K562 (cell line): ENCODE data around the gene CFAP141. TPM values are rescaled to one million over a fixed set of nuclear protein-coding genes. Genes with fewer than 3 reads are reported as not detected.

ENCODE experiments used
- CSDE1 ChIP-seq, 2 experiments: fragments of 450-650 bp; IDR thresholded peaks; 2 replicates each; pipeline ENCODE4 v1.6.1; 2016; ENCODE audit warnings: mild to moderate bottlenecking in 1 of 2
- DMBX1 ChIP-seq: fragments of 250-450 bp; sonication (Bioruptor Pico); IDR thresholded peaks from 2 replicates; pipeline ENCODE4 v1.8.0; 2022; ENCODE audit warnings: inconsistent platforms, mild to moderate bottlenecking, moderate library complexity, borderline replicate concordance
- FOSL1 ChIP-seq: fragments of 200-800 bp; sonication (Bioruptor generic); conservative IDR thresholded peaks from 2 replicates; pipeline ENCODE4 v1.6.1; 2016; ENCODE audit warnings: missing genetic modification characterization, missing compliant biosample characterization
- FUS ChIP-seq: fragments of 200-400 bp; formaldehyde crosslinking; optimal IDR thresholded peaks from 2 replicates; pipeline ENCODE3; 2017; ENCODE audit warnings: low read depth, low read length
- KLF16 ChIP-seq: IDR thresholded peaks from 2 replicates; pipeline ENCODE4 v1.6.1; 2016; ENCODE audit warnings: antibody characterized with exemption
- MED1 ChIP-seq: sonication (generic); formaldehyde crosslinking; IDR thresholded peaks from 2 replicates; pipeline ENCODE4 v1.8.1; 2023; ENCODE audit warnings: missing genetic modification reagents, borderline replicate concordance
- NCOA6 ChIP-seq: fragments of 450-650 bp; IDR thresholded peaks from 2 replicates; pipeline ENCODE4 v1.6.1; 2017; ENCODE audit warnings: mild to moderate bottlenecking
- RNF2 ChIP-seq: sonication (generic); IDR thresholded peaks from 2 replicates; pipeline ENCODE4 v1.6.1; 2016
- SIN3B ChIP-seq: fragments of 450-650 bp; IDR thresholded peaks from 2 replicates; pipeline ENCODE4 v1.6.1; 2017; ENCODE audit warnings: low read depth, mild to moderate bottlenecking, moderate library complexity
- SLC30A9 ChIP-seq: fragments of 250-450 bp; sonication (Bioruptor Pico); IDR thresholded peaks from 2 replicates; pipeline ENCODE4 v1.8.0; 2022; ENCODE audit warnings: mild to moderate bottlenecking, moderate library complexity
- SP1 ChIP-seq: sonication (generic); formaldehyde crosslinking; IDR thresholded peaks from 2 replicates; pipeline ENCODE4 v1.8.1; 2022; ENCODE audit warnings: mild to moderate bottlenecking, missing genetic modification reagents
- SUPT5H ChIP-seq: fragments of 450-650 bp; IDR thresholded peaks from 2 replicates; pipeline ENCODE4 v1.6.1; 2016
- TARDBP ChIP-seq: fragments of 450-650 bp; IDR thresholded peaks from 2 replicates; pipeline ENCODE4 v1.6.1; 2016
- ZBTB1 ChIP-seq: sonication (generic); formaldehyde crosslinking; IDR thresholded peaks from 2 replicates; pipeline ENCODE4 v1.8.1; 2023; ENCODE audit warnings: missing genetic modification reagents, low read depth, mild to moderate bottlenecking, borderline replicate concordance
- ZNF134 ChIP-seq: fragments of 250-450 bp; sonication (Bioruptor Pico); conservative IDR thresholded peaks from 2 replicates; pipeline ENCODE4 v1.4.0; 2020
- ZNF174 ChIP-seq: fragments of 250-450 bp; sonication (Bioruptor Pico); IDR thresholded peaks from 2 replicates; pipeline ENCODE4 v1.4.0; 2020; ENCODE audit warnings: mild to moderate bottlenecking
- ZNF75A ChIP-seq: fragments of 450-650 bp; formaldehyde crosslinking; IDR thresholded peaks from 2 replicates; pipeline ENCODE4 v1.4.0; 2020; ENCODE audit warnings: mild to moderate bottlenecking
- polyA plus RNA-seq, 8 experiments: library from polyadenylated mRNA; depleted of rRNA in 4 of 8; stranded (reverse) in 5 of 8; unstranded in 3 of 8; fragments of >200 nt; fragmentation: Nextera tagmentation in 2 of 8; fragmentation: Illumina TruSeq in 1 of 8; extraction: Ambion mirVana in 2 of 8; extraction: Trizol in 1 of 8; gene quantifications; 2 replicates each; pipeline versions ENCODE4 v1.2.1 to v1.2.3, GENCODE V29; 2011 to 2014; ENCODE audit warnings: inconsistent platforms in 1 of 8, missing spikeins in 1 of 8
- total RNA-seq, 7 experiments: library from RNA; depleted of rRNA in 6 of 7; stranded (reverse); fragments of >200 nt in 6 of 7; fragmentation: Illumina TruSeq in 2 of 7; extraction: Trizol in 2 of 7; gene quantifications; 2 replicates each; pipeline versions ENCODE4 v1.2.1 to v1.2.3, GENCODE V29; 2011 to 2021; ENCODE audit warnings: low replicate concordance in 1 of 7
- TF ChIP-seq, protein P1 (sequence below): sonication (generic); formaldehyde crosslinking; IDR thresholded peaks from 2 replicates; pipeline ENCODE4 v1.9.0; 2022; ENCODE audit warnings: mild to moderate bottlenecking, missing genetic modification reagents
- TF ChIP-seq, protein P2 (sequence below): fragments of 250-450 bp; sonication (Bioruptor Pico); IDR thresholded peaks from 2 replicates; pipeline ENCODE4 v1.5.0; 2021; ENCODE audit warnings: mild to moderate bottlenecking, borderline replicate concordance
- TF ChIP-seq, protein P3 (sequence below), 2 experiments: fragments of 450-650 bp; conservative IDR thresholded peaks; 2 replicates each; pipeline ENCODE4 v1.6.1; 2017; ENCODE audit warnings: mild to moderate bottlenecking in 2 of 2, moderate library complexity in 2 of 2
- TF ChIP-seq, protein P4 (sequence below): fragments of 450-650 bp; formaldehyde crosslinking; IDR thresholded peaks from 2 replicates; pipeline ENCODE4 v1.4.0; 2020; ENCODE audit warnings: mild to moderate bottlenecking, mixed read lengths
- TF ChIP-seq, protein P5 (sequence below): sonication (generic); formaldehyde crosslinking; IDR thresholded peaks from 2 replicates; pipeline ENCODE4 v1.8.1; 2023; ENCODE audit warnings: mild to moderate bottlenecking, missing genetic modification reagents, moderate library complexity

The CFAP141 gene
- total and polyA plus RNA-seq, 9 of the 15 experiments (the other 6 are each of a cell fraction or from before 2014, with no cell fraction given) = not detected

DNA sequence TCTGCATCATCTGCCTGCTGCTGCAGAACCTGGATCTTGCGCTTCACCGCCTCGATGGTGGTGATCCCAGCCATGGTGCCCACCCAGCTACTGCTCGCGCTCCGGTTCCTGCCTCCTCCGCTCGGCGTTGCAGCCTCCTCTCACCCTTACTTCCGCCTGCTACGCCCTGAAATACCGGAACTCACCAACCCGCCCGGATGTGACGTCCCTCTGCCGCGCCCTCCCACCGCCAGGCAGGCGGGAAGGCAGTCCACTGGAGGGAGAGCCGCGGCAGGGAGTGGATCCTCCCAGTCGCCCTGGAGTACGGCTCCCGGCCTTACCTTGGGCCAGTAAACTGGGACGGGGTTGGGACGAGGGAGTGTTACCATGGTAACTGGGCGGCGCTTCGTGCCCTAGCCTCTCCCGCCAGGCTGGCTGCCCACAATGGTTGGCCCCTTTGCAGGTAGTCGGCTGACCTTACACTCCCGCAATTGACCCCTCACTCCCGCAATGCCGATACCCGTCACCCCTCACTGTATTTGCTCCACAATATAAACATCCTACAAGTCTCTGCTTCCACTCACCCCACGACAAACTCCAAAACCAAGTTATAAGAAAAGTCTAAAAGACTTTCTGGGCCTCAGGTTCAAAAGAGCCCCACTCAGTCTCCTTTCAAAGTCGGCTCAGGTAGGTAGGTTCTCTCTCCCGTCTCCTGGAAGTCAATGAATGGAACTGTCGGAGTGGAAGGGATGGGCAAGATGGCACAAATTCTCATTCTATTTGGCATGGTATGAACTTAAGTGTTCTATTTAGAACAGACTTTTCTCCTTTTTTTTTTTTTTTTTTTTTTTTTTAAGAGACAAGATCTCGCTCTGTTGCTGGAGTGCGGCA is 22.9 kb downstream of the CFAP141 start (continued):
- TF ChIP-seq, protein P1, sequence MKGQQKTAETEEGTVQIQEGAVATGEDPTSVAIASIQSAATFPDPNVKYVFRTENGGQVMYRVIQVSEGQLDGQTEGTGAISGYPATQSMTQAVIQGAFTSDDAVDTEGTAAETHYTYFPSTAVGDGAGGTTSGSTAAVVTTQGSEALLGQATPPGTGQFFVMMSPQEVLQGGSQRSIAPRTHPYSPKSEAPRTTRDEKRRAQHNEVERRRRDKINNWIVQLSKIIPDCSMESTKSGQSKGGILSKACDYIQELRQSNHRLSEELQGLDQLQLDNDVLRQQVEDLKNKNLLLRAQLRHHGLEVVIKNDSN (CRISPR knock-in tag) = no peak
- TF ChIP-seq, protein P2, sequence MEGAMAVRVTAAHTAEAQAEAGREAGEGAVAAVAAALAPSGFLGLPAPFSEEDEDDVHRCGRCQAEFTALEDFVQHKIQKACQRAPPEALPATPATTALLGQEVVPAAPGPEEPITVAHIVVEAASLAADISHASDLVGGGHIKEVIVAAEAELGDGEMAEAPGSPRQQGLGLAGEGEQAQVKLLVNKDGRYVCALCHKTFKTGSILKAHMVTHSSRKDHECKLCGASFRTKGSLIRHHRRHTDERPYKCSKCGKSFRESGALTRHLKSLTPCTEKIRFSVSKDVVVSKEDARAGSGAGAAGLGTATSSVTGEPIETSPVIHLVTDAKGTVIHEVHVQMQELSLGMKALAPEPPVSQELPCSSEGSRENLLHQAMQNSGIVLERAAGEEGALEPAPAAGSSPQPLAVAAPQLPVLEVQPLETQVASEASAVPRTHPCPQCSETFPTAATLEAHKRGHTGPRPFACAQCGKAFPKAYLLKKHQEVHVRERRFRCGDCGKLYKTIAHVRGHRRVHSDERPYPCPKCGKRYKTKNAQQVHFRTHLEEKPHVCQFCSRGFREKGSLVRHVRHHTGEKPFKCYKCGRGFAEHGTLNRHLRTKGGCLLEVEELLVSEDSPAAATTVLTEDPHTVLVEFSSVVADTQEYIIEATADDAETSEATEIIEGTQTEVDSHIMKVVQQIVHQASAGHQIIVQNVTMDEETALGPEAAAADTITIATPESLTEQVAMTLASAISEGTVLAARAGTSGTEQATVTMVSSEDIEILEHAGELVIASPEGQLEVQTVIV (CRISPR knock-in tag) = no peak
- TF ChIP-seq MED1 (CRISPR knock-in tag) (no peak), ZBTB1 (CRISPR knock-in tag) (no peak), ZNF174 (CRISPR knock-in tag) (no peak), FUS (no peak), SUPT5H (peak; percentile 99), CSDE1 (IDR thresholded peaks at IDR 0.05) (peak in 1 of 2 experiments; percentile 99; a peak in 2 of 4 replicates), DMBX1 (CRISPR knock-in tag) (no peak), ZNF134 (no peak), NCOA6 (no peak), FOSL1 (no peak; the same call in 1 of the 2 replicates), SLC30A9 (no peak), SIN3B (peak; percentile 78), TARDBP (no peak), RNF2 (peak; percentile 76), KLF16 (0 out of 2 replicates have a peak, but pooled peaks have one; percentile 28), ZNF75A (no peak), SP1 (CRISPR knock-in tag) (peak; percentile 89)
- TF ChIP-seq, protein P3, sequence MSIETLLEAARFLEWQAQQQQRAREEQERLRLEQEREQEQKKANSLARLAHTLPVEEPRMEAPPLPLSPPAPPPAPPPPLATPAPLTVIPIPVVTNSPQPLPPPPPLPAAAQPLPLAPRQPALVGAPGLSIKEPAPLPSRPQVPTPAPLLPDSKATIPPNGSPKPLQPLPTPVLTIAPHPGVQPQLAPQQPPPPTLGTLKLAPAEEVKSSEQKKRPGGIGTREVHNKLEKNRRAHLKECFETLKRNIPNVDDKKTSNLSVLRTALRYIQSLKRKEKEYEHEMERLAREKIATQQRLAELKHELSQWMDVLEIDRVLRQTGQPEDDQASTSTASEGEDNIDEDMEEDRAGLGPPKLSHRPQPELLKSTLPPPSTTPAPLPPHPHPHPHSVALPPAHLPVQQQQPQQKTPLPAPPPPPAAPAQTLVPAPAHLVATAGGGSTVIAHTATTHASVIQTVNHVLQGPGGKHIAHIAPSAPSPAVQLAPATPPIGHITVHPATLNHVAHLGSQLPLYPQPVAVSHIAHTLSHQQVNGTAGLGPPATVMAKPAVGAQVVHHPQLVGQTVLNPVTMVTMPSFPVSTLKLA (conservative IDR thresholded peaks at IDR 0.05) = peak; percentile 51 to 73; a peak in 3 of 4 replicates
- TF ChIP-seq, protein P4, sequence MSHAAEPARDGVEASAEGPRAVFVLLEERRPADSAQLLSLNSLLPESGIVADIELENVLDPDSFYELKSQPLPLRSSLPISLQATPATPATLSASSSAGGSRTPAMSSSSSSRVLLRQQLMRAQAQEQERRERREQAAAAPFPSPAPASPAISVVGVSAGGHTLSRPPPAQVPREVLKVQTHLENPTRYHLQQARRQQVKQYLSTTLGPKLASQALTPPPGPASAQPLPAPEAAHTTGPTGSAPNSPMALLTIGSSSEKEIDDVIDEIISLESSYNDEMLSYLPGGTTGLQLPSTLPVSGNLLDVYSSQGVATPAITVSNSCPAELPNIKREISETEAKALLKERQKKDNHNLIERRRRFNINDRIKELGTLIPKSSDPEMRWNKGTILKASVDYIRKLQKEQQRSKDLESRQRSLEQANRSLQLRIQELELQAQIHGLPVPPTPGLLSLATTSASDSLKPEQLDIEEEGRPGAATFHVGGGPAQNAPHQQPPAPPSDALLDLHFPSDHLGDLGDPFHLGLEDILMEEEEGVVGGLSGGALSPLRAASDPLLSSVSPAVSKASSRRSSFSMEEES = no peak
- TF ChIP-seq, protein P5, sequence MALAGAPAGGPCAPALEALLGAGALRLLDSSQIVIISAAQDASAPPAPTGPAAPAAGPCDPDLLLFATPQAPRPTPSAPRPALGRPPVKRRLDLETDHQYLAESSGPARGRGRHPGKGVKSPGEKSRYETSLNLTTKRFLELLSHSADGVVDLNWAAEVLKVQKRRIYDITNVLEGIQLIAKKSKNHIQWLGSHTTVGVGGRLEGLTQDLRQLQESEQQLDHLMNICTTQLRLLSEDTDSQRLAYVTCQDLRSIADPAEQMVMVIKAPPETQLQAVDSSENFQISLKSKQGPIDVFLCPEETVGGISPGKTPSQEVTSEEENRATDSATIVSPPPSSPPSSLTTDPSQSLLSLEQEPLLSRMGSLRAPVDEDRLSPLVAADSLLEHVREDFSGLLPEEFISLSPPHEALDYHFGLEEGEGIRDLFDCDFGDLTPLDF (CRISPR knock-in tag) = peak; percentile 96
